GM12872 (cell line): Measurements from ENCODE around the gene KLHDC10.

Source experiments
- TF ChIP-seq, protein P1 (sequence below): IDR thresholded peaks from 3 replicates; pipeline ENCODE4 v1.5.1; 2011; ENCODE audit warnings: low read depth, mild to moderate bottlenecking, low read length, moderate library complexity; ENCODE audit not compliant: insufficient read depth

The KLHDC10 gene

DNA sequence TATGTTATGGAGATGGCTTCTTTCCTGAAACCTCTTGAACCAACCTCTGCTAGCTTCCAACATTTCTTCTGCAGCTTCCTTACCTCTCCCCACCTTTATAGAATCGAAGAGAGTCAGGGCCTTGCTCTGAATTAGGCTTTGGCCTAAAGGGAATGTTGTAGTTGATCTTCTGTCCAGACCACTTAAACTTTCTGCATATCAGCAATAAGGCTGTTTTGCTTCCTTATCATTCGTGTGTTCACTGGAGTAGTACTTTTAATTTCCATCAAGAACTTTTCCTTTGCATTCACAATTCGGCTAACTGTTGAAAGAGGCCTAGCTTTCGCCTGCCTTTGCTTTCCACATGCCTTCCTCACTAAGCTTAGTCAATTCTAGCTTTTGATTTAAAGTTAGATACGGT lies 48.0 kb downstream of the KLHDC10 start:
- TF ChIP-seq, protein P1, sequence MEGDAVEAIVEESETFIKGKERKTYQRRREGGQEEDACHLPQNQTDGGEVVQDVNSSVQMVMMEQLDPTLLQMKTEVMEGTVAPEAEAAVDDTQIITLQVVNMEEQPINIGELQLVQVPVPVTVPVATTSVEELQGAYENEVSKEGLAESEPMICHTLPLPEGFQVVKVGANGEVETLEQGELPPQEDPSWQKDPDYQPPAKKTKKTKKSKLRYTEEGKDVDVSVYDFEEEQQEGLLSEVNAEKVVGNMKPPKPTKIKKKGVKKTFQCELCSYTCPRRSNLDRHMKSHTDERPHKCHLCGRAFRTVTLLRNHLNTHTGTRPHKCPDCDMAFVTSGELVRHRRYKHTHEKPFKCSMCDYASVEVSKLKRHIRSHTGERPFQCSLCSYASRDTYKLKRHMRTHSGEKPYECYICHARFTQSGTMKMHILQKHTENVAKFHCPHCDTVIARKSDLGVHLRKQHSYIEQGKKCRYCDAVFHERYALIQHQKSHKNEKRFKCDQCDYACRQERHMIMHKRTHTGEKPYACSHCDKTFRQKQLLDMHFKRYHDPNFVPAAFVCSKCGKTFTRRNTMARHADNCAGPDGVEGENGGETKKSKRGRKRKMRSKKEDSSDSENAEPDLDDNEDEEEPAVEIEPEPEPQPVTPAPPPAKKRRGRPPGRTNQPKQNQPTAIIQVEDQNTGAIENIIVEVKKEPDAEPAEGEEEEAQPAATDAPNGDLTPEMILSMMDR: no peak

DNA sequence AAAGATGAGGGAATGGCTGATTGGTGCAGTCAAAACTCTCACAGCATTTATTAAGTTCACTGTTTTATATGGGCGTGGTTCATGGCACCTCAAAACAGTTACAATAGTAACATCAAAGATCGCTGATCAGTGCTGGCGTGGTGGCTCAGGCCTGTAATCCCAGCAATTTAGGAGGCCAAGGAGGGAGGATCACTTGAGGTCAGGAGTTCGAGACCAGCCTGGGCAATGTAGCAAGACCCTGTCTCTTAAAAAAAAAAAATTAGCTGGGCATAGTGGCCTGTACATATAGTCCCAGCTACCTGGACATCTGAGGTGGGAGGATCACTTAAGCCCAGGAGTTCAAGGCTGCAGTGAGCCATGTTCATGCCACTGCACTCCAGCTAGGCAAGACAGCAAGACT lies 48.5 kb downstream of the KLHDC10 start:
- TF ChIP-seq, protein P1: no peak

DNA sequence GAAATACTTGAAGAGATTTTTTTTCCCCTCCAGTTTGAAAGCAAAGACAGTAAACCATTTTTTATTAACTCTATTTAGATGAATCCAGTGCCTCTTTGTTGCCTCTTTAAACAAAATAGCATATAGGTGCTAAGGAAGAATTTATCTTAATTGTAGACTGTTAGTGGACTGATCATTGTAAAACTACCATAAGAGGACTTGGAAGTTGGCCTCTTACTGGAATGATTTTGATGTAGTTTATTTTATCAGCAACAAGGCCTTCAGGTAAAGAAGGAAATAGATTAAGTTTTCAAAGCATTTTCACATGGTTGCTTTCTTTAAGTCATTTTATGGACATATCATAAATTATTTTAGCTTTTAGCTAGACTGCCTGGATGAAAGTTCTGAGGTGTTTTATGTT lies 53.2 kb downstream of the KLHDC10 start:
- TF ChIP-seq, protein P1: no peak

DNA sequence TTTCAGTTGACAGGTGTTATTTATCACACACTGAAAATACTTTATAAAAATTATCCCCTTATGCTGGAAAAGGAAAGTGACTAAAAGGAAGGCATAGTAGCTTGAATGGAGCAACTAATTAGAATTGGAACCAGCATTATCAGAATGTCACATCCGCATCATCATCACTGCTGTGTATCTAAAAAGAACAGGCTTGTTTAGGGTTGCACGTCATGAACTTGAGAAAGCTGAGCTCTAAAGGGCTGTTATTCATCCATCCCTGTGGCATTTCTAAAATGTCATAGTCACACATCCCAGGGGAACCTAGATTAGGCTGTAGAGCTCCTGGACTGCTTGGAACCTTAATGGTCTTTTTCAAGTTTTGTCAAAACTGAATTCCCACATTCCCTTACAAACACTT lies 54.4 kb downstream of the KLHDC10 start:
- TF ChIP-seq, protein P1: no peak

DNA sequence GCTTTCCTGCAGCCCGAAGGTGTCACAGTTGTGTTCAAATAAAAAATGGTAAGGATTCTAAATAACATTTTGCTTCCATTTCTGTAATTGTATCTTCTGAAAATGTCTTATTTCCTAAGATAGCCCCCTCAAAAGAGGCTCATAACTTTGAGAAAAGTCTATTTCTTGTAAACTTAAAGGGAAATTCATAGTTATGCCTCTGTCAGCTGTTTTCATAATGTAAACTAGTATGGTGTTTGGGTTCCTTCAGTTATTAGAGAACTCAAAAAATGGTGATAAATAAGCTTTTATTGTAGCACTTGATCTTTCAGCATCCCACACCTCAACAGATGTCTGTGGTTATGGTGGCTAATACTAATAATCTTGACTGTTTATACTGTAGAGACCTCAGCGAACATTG lies 57.1 kb downstream of the KLHDC10 start:
- TF ChIP-seq, protein P1: no peak

DNA sequence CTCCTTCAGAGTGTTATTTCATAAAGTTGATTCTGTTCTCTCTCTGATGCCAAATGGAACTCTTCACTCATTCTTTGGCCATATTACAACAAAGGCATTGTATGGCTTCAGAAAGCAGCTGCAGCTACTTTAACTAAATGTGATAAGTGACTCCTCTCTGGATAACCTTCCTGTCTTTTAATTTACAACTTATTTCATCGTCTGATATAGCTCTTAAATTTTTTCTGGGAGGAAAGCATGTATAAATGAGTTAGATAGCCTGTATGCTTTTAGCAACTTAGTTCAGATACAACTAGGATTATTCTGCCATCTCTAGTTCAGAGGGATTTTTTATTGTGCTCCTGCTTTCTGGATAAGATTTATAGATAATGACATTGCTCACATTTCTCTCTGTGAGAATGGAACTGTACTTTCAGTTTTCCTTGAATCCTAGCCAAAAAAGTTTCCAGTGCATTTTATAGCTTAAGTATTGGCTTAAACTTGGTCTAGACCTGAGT lies 57.5 kb downstream of the KLHDC10 start:
- TF ChIP-seq, protein P1: no peak

DNA sequence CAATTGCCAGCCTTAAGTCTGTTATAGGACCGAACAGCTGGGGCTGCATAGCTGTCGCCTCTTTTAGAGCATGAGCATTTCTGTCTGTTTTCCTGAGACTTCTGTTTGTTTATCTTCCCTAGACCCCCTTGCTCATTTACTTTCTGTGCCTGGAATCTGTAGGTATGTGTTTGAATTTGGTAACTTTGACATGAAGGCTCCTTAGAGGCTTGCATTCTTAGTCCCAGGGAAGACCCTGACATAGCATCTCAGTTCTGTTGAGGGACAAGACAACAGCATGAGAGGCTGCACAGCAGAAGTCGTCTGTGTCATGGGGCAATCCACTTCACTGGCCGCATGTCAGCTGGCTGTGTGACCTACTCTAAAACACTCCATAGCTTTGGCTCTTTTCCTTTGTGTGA lies 58.7 kb downstream of the KLHDC10 start:
- TF ChIP-seq, protein P1: no peak
